B cell (primary cell): ENCODE data around the gene SLC9A9. TPM values are rescaled to one million over a fixed set of nuclear protein-coding genes. Genes with fewer than 3 reads are reported as not detected.

Source experiments
- ATAC-seq: fragments of 200-7000 bp; cut with Tn5 transposase; one replicate; pipeline ENCODE4 v1.10.0; 2021; ENCODE audit warnings: low read depth, mild to moderate bottlenecking, moderate number of reproducible peaks, moderate library complexity
- CTCF ChIA-PET: fragments of 350-600 bp; sonication (Branson Sonifier 250); formaldehyde crosslinking; loops from one replicate; lab custom pipeline; 2021; ENCODE audit warnings: antibody characterized with exemption, inconsistent platforms; lab: Charles Lee
- POLR2A ChIA-PET: fragments of 350-600 bp; sonication (Branson Sonifier 250); formaldehyde crosslinking; loops from one replicate; lab custom pipeline; 2021; ENCODE audit warnings: antibody characterized with exemption; lab: Charles Lee
- DNase-seq: peaks from one replicate; pipeline ENCODE4 v3.0.0; 2013
- H2AFZ ChIP-seq: 2 replicates; pipeline ENCODE4 v1.6.1; 2012; ENCODE audit warnings: mild to moderate bottlenecking, low read depth, low read length; ENCODE audit not compliant: insufficient read depth, poor library complexity, severe bottlenecking
- H3K27ac ChIP-seq, 2 donors: 1 replicate in 1 of 2; 2 replicates in 1 of 2; pipeline ENCODE4 v1.5.1; 2012 to 2013; ENCODE audit warnings: low read length in 2 of 2, mild to moderate bottlenecking in 2 of 2, moderate library complexity in 1 of 2
- H3K27me3 ChIP-seq, 4 experiments: fragments of 200-600 bp in 1 of 4; sonication (generic) in 1 of 4; replicated peaks in 1 of 4; 1 replicate in 2 of 4; 2 replicates in 2 of 4; pipeline versions ENCODE4 v1.6.1 to v1.7.0; 2013 to 2016; ENCODE audit warnings: low read length in 3 of 4, mild to moderate bottlenecking in 2 of 4, mixed read lengths in 1 of 4, moderate library complexity in 1 of 4; ENCODE audit not compliant: insufficient read depth in 4 of 4, control insufficient read depth in 3 of 4; ENCODE audit errors: control extremely low read depth in 1 of 4
- H3K36me3 ChIP-seq, 2 experiments: replicated peaks in 1 of 2; 1 replicate in 1 of 2; 2 replicates in 1 of 2; pipeline versions ENCODE4 v1.6.1 to v1.7.1; 2013; ENCODE audit warnings: low read length in 1 of 2; ENCODE audit not compliant: insufficient read depth in 2 of 2, control insufficient read depth in 1 of 2; ENCODE audit errors: control extremely low read depth in 1 of 2, extremely low read depth in 1 of 2
- H3K4me1 ChIP-seq, 2 donors: fragments of 200-600 bp in 1 of 2; sonication (generic) in 1 of 2; 1 replicate in 1 of 2; 2 replicates in 1 of 2; pipeline versions ENCODE4 v1.5.1 to v1.6.1; 2013 to 2017; ENCODE audit warnings: low read length in 2 of 2; ENCODE audit not compliant: control insufficient read depth in 2 of 2, insufficient read depth in 2 of 2
- H3K4me2 ChIP-seq: replicated peaks from 2 replicates; pipeline ENCODE3; 2012; ENCODE audit warnings: mild to moderate bottlenecking, low read depth, low read length; ENCODE audit not compliant: poor library complexity, severe bottlenecking
- H3K4me3 ChIP-seq, 5 experiments: fragments of 200-600 bp in 1 of 5; sonication (generic) in 1 of 5; 1 replicate in 3 of 5; 2 replicates in 2 of 5; pipeline versions ENCODE4 v1.5.1 to v1.7.0; 2011 to 2016; ENCODE audit warnings: low read length in 4 of 5, mild to moderate bottlenecking in 4 of 5, low read depth in 2 of 5, control low read depth in 1 of 5, moderate library complexity in 1 of 5; ENCODE audit not compliant: insufficient read depth in 1 of 5; ENCODE audit errors: control extremely low read depth in 1 of 5, extremely low read depth in 1 of 5
- H3K79me2 ChIP-seq: fragments of 200-600 bp; sonication (generic); one replicate; pipeline ENCODE4 v1.6.0; 2016; ENCODE audit warnings: low read length; ENCODE audit not compliant: control insufficient read depth, insufficient read depth
- H3K9ac ChIP-seq: fragments of 200-600 bp; sonication (generic); 2 replicates; pipeline ENCODE4 v1.6.1; 2017; ENCODE audit warnings: mild to moderate bottlenecking, low read length, moderate library complexity
- H3K9me3 ChIP-seq, 3 donors: one replicate each; pipeline versions ENCODE4 v1.6.1 to v1.7.1; 2013; ENCODE audit warnings: low read length in 2 of 3; ENCODE audit not compliant: control insufficient read depth in 2 of 3, insufficient read depth in 1 of 3; ENCODE audit errors: control extremely low read depth in 1 of 3
- H4K20me1 ChIP-seq: 2 replicates; pipeline ENCODE4 v1.6.0; 2012; ENCODE audit warnings: mild to moderate bottlenecking, low read length; ENCODE audit not compliant: insufficient read depth, control insufficient read depth, poor library complexity, severe bottlenecking
- H3K27ac Mint-ChIP-seq: one replicate; pipeline ENCODE4 v1.8.0; 2021; ENCODE audit warnings: mixed read lengths
- H3K27me3 Mint-ChIP-seq: one replicate; pipeline ENCODE4 v1.8.0; 2021; ENCODE audit warnings: mixed read lengths
- H3K4me1 Mint-ChIP-seq: one replicate; pipeline ENCODE4 v1.8.0; 2021; ENCODE audit warnings: mixed read lengths
- H3K4me3 Mint-ChIP-seq: one replicate; pipeline ENCODE4 v1.8.0; 2021; ENCODE audit warnings: mixed read lengths
- H3K9me3 Mint-ChIP-seq: one replicate; pipeline ENCODE4 v1.8.0; 2022; ENCODE audit warnings: mixed read lengths; ENCODE audit not compliant: insufficient read depth
- EZH2 ChIP-seq: IDR thresholded peaks from 2 replicates; pipeline ENCODE4 v1.6.1; 2012; ENCODE audit warnings: borderline replicate concordance, low read depth, mild to moderate bottlenecking, moderate library complexity, low read length; ENCODE audit not compliant: insufficient read depth, poor library complexity, severe bottlenecking
- WGBS: methylation state at CpG from one replicate; pipeline ENCODE4 v1.1.5; 2013; ENCODE audit warnings: missing lambda C conversion rate; ENCODE audit not compliant: insufficient coverage; 5-methylcytosine and 5-hydroxymethylcytosine counted together
- intact Hi-C: fragments of 100-400 bp; cut with micrococcal nuclease; formaldehyde crosslinking; loops from one replicate; pipeline ENCODE4 v1.10.0; 2022
- polyA plus RNA-seq: library from polyadenylated mRNA; depleted of rRNA; stranded (reverse); fragments of >200 nt; gene quantifications from 2 replicates; pipeline ENCODE4 v1.2.3, GENCODE V29; 2012
- total RNA-seq, 2 donors: library from RNA; stranded (reverse); fragments of 120-200 nt in 1 of 2; gene quantifications; 1 replicate in 1 of 2; 2 replicates in 1 of 2; pipeline versions ENCODE4 v1.2.3 to v1.2.4, GENCODE V29; 2013 to 2022
- TF ChIP-seq, protein P1 (sequence below): fragments of 200-600 bp; IDR thresholded peaks from one replicate; pipeline ENCODE4 v1.8.0; 2022; ENCODE audit warnings: antibody characterized with exemption, mild to moderate bottlenecking

SLC9A9 gene
- total and polyA plus RNA-seq, 2 donors (not counting 1 experiment from before 2014, with no cell fraction given): 7.7 to 17.3 TPM

DNA sequence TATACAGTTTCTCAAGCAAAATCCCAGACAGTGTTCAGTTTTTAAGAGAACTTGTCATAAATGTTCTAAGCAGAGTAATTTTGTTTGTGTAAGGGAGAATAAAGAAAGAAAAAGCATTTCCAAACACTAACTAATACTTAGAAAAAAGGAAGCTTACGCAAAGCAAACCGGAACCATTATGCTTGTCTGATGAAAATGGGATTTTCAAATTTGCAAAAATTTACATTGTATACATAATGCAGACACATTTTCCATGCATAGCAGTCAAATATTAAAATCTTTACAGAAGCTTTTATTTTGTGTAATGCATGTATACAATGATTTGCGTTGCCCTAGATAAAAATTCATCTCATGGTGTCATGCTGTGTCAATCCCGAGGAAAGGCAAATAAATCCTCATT is 229.0 kb downstream of the SLC9A9 start:
- no CpG with 5 or more reads among the region's 4 CpGs for WGBS
- no peak overlapping the region for H3K4me2 ChIP-seq
- no peak overlapping the region for H3K4me3 ChIP-seq
- no peak overlapping the region for H3K9ac ChIP-seq
- POLR2A ChIA-PET: no interaction called here
- H3K4me3 Mint-ChIP-seq: no peak overlapping the region
- H3K27me3 ChIP-seq: no peaks in the 10 kb centered on the region
- TF ChIP-seq EZH2: no peak
- TF ChIP-seq, protein P1, sequence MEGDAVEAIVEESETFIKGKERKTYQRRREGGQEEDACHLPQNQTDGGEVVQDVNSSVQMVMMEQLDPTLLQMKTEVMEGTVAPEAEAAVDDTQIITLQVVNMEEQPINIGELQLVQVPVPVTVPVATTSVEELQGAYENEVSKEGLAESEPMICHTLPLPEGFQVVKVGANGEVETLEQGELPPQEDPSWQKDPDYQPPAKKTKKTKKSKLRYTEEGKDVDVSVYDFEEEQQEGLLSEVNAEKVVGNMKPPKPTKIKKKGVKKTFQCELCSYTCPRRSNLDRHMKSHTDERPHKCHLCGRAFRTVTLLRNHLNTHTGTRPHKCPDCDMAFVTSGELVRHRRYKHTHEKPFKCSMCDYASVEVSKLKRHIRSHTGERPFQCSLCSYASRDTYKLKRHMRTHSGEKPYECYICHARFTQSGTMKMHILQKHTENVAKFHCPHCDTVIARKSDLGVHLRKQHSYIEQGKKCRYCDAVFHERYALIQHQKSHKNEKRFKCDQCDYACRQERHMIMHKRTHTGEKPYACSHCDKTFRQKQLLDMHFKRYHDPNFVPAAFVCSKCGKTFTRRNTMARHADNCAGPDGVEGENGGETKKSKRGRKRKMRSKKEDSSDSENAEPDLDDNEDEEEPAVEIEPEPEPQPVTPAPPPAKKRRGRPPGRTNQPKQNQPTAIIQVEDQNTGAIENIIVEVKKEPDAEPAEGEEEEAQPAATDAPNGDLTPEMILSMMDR: no peak
- no peaks in the 10 kb centered on the region for H3K27me3 Mint-ChIP-seq
- ATAC-seq (no peak), DNase-seq (no peak)
- no peaks in the 10 kb centered on the region for H3K4me1 ChIP-seq
- no peaks in the 10 kb centered on the region for H3K79me2 ChIP-seq
- H3K9me3 ChIP-seq: peaks cover 0 to 6% (median 2%) of the 10 kb centered on the region in 3 donors
- H3K36me3 ChIP-seq: no peaks in the 10 kb centered on the region
- intact Hi-C loops: no loop called here
- H3K27ac ChIP-seq: no peak overlapping the region
- CTCF ChIA-PET: no interaction called here
- H2AFZ ChIP-seq: no peak overlapping the region
- H3K4me1 Mint-ChIP-seq: no peaks in the 10 kb centered on the region
- no peak overlapping the region for H3K27ac Mint-ChIP-seq
- H3K9me3 Mint-ChIP-seq: no peaks in the 10 kb centered on the region
- no peaks in the 10 kb centered on the region for H4K20me1 ChIP-seq

DNA sequence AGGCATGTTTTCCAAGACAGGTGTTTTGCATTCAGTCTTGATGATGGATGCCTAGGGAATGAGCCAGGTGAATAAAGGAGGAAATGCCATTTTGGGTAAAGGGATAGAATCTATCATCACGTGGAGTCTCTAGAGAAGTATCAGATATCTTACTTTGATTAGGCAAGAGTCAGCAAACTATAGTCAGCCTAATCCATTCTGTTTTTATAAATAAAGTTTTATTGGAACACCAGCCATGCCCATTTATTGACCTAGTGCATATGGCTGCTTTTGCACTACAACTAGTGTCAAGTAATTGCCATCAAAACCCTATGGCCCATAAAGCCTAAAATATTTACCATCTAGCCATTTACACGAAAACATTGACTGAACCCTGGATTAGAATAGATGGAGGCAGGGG is 231.2 kb downstream of the SLC9A9 start:
- no peaks in the 10 kb centered on the region for H3K79me2 ChIP-seq
- H3K4me1 ChIP-seq: no peaks in the 10 kb centered on the region
- H2AFZ ChIP-seq: no peak overlapping the region
- Mint-ChIP-seq H3K4me1 (no peaks in the 10 kb centered on the region), H3K4me3 (no peak overlapping the region), H3K27me3 (no peaks in the 10 kb centered on the region), H3K9me3 (no peaks in the 10 kb centered on the region), H3K27ac (no peak overlapping the region)
- TF ChIP-seq, protein P1: no peak
- TF ChIP-seq EZH2: no peak
- H3K36me3 ChIP-seq: no peaks in the 10 kb centered on the region
- no peak overlapping the region for H3K4me3 ChIP-seq
- DNase-seq (no peak), ATAC-seq (no peak)
- H3K9me3 ChIP-seq: peaks cover 0 to 6% (median 2%) of the 10 kb centered on the region in 3 donors
- intact Hi-C loops: no loop called here
- H3K4me2 ChIP-seq: no peak overlapping the region
- H3K9ac ChIP-seq: no peak overlapping the region
- no CpG with 5 or more reads among the region's 2 CpGs for WGBS
- no peaks in the 10 kb centered on the region for H3K27me3 ChIP-seq
- ChIA-PET POLR2A (no interaction called here), CTCF (no interaction called here)
- no peak overlapping the region for H3K27ac ChIP-seq
- no peaks in the 10 kb centered on the region for H4K20me1 ChIP-seq
